Gastrocnemius medialis (tissue), 4 donors: ENCODE results near the gene CLIP4. TPM values are rescaled to one million over a fixed set of nuclear protein-coding genes. Genes with fewer than 3 reads are reported as not detected.

Experiments used
- ATAC-seq, 2 donors: fragments of 150-250 bp; one replicate each; pipeline ENCODE4 v1.9.1; 2016
- DNase-seq, 2 donors: peaks; one replicate each; pipeline ENCODE4 v3.0.0-alpha.2; 2019
- H3K27ac ChIP-seq, 4 donors: fragments of 200-600 bp; sonication (generic); 1 replicate in 1 of 4; 2 replicates in 3 of 4; pipeline ENCODE4 v1.5.1; 2016 to 2018; ENCODE audit warnings: mild to moderate bottlenecking in 2 of 4, moderate library complexity in 1 of 4
- H3K27me3 ChIP-seq, 3 donors: fragments of 200-600 bp; sonication (generic) in 2 of 3; 1 replicate in 1 of 3; 2 replicates in 2 of 3; pipeline versions ENCODE4 v1.5.1 to v1.6.0; 2016 to 2019; ENCODE audit warnings: mild to moderate bottlenecking in 1 of 3, moderate library complexity in 1 of 3
- H3K36me3 ChIP-seq, 2 donors: fragments of 200-600 bp; sonication (generic) in 1 of 2; one replicate each; pipeline ENCODE4 v1.5.1; 2017 to 2018
- H3K4me1 ChIP-seq, 2 donors: fragments of 200-600 bp; sonication (generic) in 1 of 2; one replicate each; pipeline ENCODE4 v1.5.1; 2016 to 2017; ENCODE audit warnings: mild to moderate bottlenecking in 2 of 2
- H3K4me3 ChIP-seq, 4 donors: fragments of 200-600 bp; sonication (generic) in 3 of 4; 1 replicate in 1 of 4; 2 replicates in 3 of 4; pipeline ENCODE4 v1.5.1; 2016 to 2019; ENCODE audit warnings: mild to moderate bottlenecking in 2 of 4
- H3K9me3 ChIP-seq, 3 donors: fragments of 200-600 bp; sonication (generic) in 2 of 3; 1 replicate in 1 of 3; 2 replicates in 2 of 3; pipeline ENCODE4 v1.5.1; 2016 to 2019
- CTCF ChIP-seq, 5 experiments: fragments of 450-650 bp in 3 of 5; fragments of 200-600 bp in 2 of 5; sonication (generic) in 2 of 5; IDR thresholded peaks in 4 of 5; conservative IDR thresholded peaks in 1 of 5; 1 replicate in 4 of 5; 2 replicates in 1 of 5; pipeline ENCODE4 v1.5.1; 2016 to 2019; ENCODE audit warnings: antibody characterized with exemption in 5 of 5, mild to moderate bottlenecking in 3 of 5, moderate library complexity in 3 of 5
- POLR2A ChIP-seq, 2 donors: fragments of 450-650 bp; IDR thresholded peaks; one replicate each; pipeline ENCODE4 v1.6.1; 2017; ENCODE audit warnings: antibody characterized with exemption in 2 of 2, mild to moderate bottlenecking in 2 of 2, moderate library complexity in 2 of 2
- in situ Hi-C, 4 donors: fragments of 200-750 bp; cut with MboI; loops; one replicate each; pipeline versions ENCODE4 v1.15.0 to v1.8.0; 2017; ENCODE audit warnings: low sequenced_read_pairs in 4 of 4
- intact Hi-C: fragments of 100-400 bp; cut with DNase I; formaldehyde crosslinking; loops from one replicate; pipeline ENCODE4 v1.15.1; 2023; ENCODE audit warnings: low total_unique reads
- total RNA-seq, 4 donors: library from RNA; depleted of rRNA; stranded (reverse); fragments of >200 nt; gene quantifications; one replicate each; pipeline versions ENCODE4 v1.1.0 to v1.2.3, GENCODE V29; 2016

The CLIP4 gene
- total RNA-seq, 4 donors from 2014 or later, result 200 to 422 (median 265) TPM

- peaks cover 0 to 34% of the 10 kb centered on the region in 2 donors for H3K36me3 ChIP-seq
- H3K4me1 ChIP-seq, result peaks cover 20 to 42% of the 10 kb centered on the region in 2 donors
- DNase-seq (no peak), ATAC-seq (peak in 1 of 2 donors; percentile 76)
- H3K27me3 ChIP-seq, result no peaks in the 10 kb centered on the region
- TF ChIP-seq CTCF (IDR thresholded peaks at IDR 0.05 in 4 of 5, conservative IDR thresholded peaks at IDR 0.05 in 1 of 5), result no peak
- no peak for TF ChIP-seq POLR2A (IDR thresholded peaks at IDR 0.05)
- in situ Hi-C loops, result no loop called here
- intact Hi-C loops, result no loop called here
- H3K4me3 ChIP-seq, result no peak overlapping the region
- H3K27ac ChIP-seq, result peak overlapping the region; percentile 49 to 77 (median 65)
- H3K9me3 ChIP-seq, result no peaks in the 10 kb centered on the region
Observed at GRCh38 chr2:29123617-29124349, 8.6 kb downstream of the CLIP4 start.

- peaks cover 0 to 34% of the 10 kb centered on the region in 2 donors for H3K36me3 ChIP-seq
- intact Hi-C loops, result no loop called here
- H3K27ac ChIP-seq, result peak overlapping the region in 1 of 4 donors; percentile 77
- in situ Hi-C loops, result no loop called here
- peaks cover 15 to 41% of the 10 kb centered on the region in 2 donors for H3K4me1 ChIP-seq
- no peak for DNase-seq
- no peak overlapping the region for H3K4me3 ChIP-seq
- no peak for ATAC-seq
- TF ChIP-seq CTCF (IDR thresholded peaks at IDR 0.05 in 4 of 5, conservative IDR thresholded peaks at IDR 0.05 in 1 of 5), result no peak
- no peak for TF ChIP-seq POLR2A (IDR thresholded peaks at IDR 0.05)
- no peaks in the 10 kb centered on the region for H3K27me3 ChIP-seq
- no peaks in the 10 kb centered on the region for H3K9me3 ChIP-seq
Observed at GRCh38 chr2:29124504-29124903, 9.3 kb downstream of the CLIP4 start.

- DNase-seq, result no peak
- in situ Hi-C loops, result no loop called here
- ATAC-seq, result peak; percentile 40 to 51
Observed at GRCh38 chr2:29129586-29130281, 14.5 kb downstream of the CLIP4 start.

GRCh38 chr2:29130295-29130694 is 15.1 kb downstream of the CLIP4 start:
- no peaks in the 10 kb centered on the region for H3K9me3 ChIP-seq
- peak; percentile 82 to 86 for ATAC-seq
- TF ChIP-seq POLR2A (IDR thresholded peaks at IDR 0.05) (no peak), CTCF (IDR thresholded peaks at IDR 0.05 in 4 of 5, conservative IDR thresholded peaks at IDR 0.05 in 1 of 5) (no peak)
- peaks cover 0 to 39% of the 10 kb centered on the region in 2 donors for H3K36me3 ChIP-seq
- intact Hi-C loops (no loop called here), in situ Hi-C loops (no loop called here)
- H3K27me3 ChIP-seq, result no peaks in the 10 kb centered on the region
- H3K27ac ChIP-seq, result peak overlapping the region; percentile 73 to 82 (median 74)
- H3K4me3 ChIP-seq, result peak overlapping the region in 1 of 4 donors; percentile 19
- peaks cover 11 to 31% of the 10 kb centered on the region in 2 donors for H3K4me1 ChIP-seq
- DNase-seq, result no peak

More at GRCh38 chr2:29129586-29130281, 14.5 kb downstream of the CLIP4 start:
- Histone ChIP-seq H3K27ac (peak overlapping the region; percentile 73 to 82 (median 74)), H3K4me1 (peaks cover 11 to 31% of the 10 kb centered on the region in 2 donors), H3K27me3 (no peaks in the 10 kb centered on the region), H3K36me3 (peaks cover 0 to 44% of the 10 kb centered on the region in 2 donors), H3K9me3 (no peaks in the 10 kb centered on the region), H3K4me3 (peak overlapping the region in 1 of 4 donors; percentile 19)
- intact Hi-C loops, result no loop called here
- TF ChIP-seq POLR2A (IDR thresholded peaks at IDR 0.05) (no peak), CTCF (IDR thresholded peaks at IDR 0.05 in 4 of 5, conservative IDR thresholded peaks at IDR 0.05 in 1 of 5) (no peak)
